ENCODE data around the gene SHCBP1.
"Not testable (repeated sequence)": the region's sequence is repeated elsewhere in the genome, so short reads cannot be mapped to it uniquely, and the experiment has no call there.

The SHCBP1 gene, protein sequence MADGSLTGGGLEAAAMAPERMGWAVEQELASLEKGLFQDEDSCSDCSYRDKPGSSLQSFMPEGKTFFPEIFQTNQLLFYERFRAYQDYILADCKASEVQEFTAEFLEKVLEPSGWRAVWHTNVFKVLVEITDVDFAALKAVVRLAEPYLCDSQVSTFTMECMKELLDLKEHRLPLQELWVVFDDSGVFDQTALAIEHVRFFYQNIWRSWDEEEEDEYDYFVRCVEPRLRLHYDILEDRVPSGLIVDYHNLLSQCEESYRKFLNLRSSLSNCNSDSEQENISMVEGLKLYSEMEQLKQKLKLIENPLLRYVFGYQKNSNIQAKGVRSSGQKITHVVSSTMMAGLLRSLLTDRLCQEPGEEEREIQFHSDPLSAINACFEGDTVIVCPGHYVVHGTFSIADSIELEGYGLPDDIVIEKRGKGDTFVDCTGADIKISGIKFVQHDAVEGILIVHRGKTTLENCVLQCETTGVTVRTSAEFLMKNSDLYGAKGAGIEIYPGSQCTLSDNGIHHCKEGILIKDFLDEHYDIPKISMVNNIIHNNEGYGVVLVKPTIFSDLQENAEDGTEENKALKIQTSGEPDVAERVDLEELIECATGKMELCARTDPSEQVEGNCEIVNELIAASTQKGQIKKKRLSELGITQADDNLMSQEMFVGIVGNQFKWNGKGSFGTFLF

DNA sequence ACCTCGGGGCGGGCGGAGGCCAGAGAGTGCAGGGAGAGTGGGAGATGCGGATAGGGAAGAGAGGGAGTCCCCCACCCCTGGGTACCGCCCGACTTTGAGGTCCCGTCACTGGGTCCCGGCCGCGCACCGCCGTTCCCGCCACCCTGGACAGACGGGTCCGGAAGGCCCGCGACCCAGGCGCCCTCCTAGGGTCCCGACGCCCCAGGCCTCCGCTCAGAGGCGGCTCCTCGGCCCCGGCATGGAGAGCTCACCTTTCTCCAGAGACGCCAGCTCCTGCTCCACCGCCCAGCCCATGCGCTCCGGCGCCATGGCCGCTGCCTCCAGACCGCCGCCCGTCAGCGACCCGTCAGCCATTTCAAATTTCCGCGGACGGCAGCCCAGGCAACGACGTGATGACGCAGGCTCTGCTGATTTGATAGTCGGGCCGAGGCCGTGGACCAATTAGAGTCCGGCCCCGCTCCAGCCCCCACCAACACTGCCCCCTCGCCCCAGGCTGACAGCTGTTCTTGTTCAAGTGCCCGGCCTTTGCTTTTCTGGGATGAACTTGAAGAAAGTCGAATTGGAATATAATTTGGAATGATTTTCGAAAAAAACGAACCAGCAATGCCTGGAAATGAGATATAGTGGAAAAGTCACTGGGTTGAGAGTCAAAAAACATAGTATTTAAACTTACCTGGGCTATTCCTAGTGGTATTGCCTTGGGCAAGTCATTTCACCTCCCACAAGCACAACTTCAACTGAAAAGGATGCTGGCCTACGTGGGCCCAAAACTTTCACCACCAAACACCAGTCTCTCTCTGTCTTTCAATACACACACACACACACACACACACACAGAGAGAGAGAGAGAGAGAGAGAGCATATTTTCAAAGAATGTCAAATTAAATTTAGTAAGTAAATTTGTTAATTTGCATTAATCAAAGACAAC is at the start of gene SHCBP1:
Gene SHCBP1, minus strand, starts transcription at position 374 of the 928 bp plus-strand sequence. Its CDS starts 20 bp downstream, at position 354.
- peak; percentile 41 for DNase-seq (ENCODE audit: low read depth)

DNA sequence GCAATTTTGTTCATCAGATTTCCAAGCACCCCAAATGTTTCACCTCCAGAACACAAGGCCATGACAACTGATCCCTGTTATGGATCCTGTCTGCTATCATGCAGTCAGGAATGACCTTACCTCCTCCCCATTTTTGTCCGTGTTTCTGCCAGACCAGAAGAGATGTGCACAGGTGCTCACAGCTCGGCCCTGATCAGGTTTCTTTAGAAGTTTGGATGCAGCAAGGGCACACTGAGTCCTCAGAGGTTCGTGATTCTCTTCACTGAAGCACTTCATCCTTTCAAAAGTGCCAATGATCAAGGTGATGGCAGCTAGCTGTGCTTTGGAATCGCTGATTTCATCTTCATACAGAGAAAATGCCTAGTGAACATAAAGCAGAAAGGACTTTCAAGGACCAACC is 40.9 kb upstream of the SHCBP1 start:
- no peak for DNase-seq (ENCODE audit: low read depth)

DNA sequence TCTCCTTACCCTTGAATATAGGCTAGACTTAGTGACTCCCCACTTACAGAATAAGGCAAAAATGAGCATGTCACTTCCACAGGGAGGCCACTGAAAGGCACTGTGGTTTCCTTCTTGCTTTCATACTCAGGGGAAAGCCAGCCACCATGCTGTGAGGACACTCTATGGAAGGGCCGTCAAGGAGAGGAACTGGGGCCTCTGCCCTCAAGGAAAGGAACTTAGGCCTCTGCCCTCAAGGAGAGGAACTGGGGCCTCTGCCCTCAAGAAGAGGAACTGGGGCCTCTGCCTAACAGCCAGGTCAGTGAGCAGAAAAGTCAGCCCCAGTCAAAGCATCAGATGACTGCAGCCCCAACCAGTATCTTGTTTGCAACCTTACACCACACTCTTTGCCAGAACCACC is 37.7 kb upstream of the SHCBP1 start:
- no peak for DNase-seq (ENCODE audit: low read depth)

DNA sequence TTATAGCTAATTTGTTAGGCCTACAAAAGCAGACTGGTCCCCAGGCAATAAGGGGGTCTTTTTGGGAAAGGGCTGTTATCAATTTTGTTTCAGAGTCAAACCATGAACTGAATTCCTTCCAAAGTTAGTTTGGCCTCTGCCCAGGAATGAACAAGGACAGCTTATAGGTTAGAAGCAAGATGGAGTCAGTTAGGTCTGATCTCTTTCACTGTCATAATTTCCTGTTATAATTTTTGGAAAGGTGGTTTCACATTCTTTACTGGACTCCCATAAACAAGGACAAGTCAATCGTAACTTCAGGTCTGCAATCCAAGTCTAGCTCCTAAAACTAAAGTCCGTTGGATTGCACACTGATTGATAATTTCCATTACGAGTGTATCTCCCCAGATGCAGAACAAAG is 30.1 kb upstream of the SHCBP1 start:
- DNase-seq (ENCODE audit: low read depth): no peak

DNA sequence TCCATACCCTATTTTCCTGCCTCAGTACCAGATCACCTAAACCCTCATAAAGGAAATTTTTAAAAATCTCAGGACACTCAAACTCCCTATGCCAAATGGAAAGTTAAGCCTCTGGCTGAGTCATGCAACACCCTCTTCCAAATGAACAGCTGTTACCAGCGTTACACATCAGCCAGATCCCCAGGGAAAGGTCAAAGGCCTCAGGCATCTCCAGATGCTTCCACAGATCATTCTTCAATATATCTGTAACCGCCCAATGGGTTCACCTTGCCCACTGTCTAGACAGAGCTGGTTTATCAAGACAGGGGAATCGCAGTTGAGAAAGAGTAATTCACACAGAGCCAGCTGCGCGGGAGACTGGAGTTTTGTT is 29.1 kb upstream of the SHCBP1 start:
- DNase-seq (ENCODE audit: low read depth): no peak

DNA sequence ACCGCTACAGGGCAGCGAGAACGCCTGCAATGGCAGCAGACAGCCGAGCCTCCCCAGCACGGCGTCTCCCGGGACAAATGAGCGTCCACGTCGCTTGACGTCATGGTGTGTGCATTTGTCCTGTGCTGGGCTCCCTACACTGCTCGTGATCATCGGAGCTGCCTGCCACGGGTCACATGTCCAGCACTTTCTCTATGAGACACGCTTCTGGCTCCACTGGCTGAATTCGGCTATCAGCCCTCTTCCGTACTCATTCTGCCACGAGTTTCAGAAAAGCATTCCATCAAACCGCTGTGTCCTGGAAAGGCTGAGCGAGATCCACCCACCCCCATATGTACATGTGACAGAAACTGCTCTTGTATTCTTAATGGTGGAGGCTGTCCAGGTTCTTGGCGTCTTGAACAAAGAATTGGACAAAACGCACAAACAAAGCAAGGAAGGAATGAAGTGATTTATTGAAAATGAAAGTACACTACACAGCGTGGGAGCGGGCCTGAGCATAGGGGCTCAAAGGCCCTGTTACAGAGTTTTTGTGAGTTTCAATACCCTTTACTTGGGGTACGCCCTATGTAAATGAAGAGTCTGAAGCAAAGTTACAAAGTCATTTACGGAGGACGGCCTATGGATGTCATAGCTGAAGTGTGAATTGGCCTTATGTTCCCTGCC is 28.5 kb upstream of the SHCBP1 start:
- DNase-seq (ENCODE audit: low read depth): no peak

DNA sequence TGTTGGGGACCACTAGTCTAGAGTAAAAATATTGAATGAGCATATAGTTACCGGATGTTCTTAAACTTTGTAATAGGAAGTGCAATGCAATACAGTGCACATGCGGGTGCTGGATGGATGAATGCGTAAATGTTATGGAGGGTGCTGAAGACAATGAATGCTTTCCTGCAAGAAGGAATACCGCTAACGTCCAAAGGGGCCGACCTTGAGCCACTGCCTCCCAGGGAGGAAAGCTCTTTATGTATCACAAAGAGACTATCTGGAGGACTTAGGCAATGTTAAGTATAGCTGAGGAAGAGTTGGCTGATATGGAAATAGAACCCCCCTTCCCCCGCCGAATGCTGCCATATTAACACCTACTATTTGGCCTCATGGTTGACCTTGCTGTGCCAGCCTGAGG is 27.5 kb upstream of the SHCBP1 start:
- DNase-seq (ENCODE audit: low read depth): no peak

DNA sequence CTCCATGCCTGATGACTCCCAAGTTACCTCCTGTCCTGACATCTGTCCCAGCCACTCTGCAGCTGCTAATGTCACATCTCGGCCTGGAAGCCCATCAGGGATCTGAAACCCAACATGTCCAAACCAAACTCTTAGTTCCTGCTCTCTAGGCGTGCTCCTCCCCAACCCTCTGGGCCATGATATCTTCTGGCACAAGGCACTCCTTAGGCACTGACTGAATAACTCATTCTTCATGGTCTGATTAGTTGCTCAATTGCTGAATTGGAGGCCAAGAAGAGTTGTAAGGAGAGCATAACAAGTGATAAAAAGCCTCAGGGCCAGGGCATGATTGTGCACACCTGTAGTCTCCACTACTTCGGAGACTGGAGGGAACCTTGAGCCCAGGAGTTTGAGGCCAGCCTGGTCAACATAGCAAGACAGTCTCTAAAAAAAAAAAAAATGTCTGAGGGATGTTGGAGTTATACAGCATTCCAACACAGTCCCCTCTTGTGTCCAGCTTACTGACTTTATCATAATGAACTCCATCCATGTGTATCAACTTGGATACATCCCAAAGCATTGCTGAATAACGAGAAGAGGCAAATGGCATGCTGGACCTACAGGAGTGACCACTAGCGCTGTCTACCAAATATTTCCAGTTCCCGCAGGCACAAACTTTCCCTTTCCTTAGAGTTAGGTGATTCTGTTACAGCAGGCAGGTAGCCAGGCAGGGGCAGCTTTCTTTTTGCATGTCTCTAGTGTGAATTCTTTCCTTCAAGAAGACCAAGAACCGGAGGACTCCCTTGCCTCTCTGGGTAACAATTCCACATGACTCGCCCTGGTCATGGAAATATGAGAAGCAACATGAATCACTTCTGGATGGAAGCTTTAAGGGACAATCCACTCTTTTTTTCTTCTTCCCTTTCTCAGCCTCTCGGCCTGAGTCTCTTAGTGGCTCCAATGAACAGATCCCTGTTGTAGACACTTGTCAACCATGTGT is 18.1 kb upstream of the SHCBP1 start:
- no peak for DNase-seq (ENCODE audit: low read depth)

DNA sequence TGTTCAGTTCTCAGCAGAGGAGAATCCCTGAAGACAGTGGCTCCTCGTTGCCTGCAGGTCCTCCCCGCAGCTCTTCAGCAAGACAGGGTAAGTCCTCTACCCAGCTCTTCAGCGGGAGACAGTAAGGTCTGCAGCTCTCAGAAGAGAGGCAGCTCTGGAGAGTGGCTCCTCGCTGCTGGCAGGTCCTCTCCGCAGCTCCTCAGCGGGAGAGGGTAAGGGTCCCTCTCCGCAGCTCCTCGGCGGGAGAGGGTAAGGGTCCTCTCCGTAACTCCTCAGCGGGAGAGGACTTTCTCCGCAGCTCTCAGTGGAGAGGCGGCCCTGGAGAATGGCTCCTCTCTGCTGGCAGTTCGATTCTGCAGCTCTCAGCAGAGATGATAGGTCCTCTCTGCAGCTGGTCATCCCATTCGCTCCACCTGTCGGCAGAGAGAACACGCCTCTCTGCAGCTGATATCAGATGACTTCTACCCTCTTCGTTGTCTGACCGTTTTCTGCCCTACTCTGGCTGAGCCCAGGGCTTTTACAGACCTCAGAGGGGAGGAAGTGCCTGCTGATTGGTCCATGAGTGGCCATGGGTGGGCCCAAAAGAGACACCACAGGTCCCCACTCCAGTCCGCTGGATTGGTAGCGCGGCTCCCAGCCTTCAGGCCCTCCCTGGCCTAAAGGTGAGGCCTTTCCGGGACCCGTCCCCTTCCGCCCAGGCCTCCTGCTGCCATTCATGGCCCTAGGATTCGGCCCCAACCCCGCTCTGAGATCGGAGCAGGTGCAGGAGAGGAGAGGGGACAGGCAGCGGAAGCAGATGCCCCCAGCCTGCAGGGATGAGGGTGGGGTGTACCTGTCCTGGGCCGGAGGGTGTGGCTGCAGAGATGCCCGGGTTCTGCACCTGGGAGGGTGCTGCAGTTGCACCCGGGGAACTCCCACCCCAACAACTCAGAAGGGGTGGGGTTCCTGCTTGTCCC is 11.9 kb upstream of the SHCBP1 start:
- no peak for DNase-seq (ENCODE audit: low read depth)

DNA sequence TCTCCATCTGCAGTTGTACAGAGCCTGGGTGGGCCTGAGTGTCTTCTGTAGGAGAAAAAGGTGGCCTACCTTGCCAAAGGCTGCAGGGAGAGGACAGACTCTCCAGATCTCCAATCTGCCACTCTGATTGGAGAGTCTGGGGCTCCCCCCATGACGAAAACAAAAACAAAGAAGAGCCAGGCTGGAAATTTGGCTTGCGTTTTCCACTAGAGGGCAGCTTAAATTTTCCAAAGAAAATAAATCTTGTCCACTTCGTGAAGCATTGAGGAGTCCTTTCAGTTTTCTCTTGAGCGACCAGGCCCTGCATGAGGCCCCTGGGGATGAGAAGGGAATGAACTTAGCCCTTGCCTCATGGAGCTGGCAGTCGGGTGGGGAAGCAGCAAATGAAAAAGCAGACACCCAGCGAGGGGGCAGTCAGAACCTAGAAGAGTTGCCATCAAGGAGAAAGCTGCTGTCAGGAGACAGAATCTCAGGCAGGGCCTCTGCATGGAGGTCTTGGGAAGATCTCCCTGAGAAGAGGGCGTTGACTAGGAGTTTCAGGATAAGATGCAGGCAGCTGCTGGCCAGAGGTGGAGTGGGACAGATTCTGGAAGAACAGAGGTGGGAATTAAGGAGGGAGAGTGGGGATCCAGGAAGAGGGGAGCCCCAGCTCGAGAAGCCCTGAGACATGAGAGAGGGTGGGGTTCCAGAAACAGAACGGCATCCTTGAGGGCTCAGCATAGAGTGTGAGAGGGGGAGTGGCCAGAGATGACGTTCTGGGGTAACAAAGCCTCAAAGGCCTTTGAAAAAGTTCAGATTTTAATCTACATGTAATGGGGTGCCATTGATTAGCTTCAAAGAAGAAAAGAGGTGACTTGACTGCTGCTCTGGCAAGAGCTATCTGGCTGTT is 8.4 kb upstream of the SHCBP1 start:
- no peak for DNase-seq (ENCODE audit: low read depth)

DNA sequence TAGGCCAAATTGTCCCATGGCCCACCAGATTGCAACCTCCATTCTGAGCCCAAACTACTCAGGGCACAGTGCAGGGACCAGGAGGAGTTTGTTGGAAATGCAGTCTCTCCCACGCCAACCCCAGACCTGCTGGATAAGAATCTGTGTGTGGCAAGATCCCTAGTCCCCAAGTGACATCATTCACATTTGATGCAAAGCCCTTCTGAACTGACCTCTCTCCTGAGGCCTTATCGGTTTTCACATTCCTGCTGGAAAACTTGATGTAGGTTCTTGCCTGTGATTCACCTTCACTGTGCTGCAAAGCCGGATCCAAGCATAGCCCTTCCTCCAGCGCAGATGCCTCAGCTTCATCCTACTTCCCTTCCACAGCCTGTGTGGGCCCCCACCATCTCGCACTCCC is 6.6 kb upstream of the SHCBP1 start:
- DNase-seq (ENCODE audit: low read depth): no peak

DNA sequence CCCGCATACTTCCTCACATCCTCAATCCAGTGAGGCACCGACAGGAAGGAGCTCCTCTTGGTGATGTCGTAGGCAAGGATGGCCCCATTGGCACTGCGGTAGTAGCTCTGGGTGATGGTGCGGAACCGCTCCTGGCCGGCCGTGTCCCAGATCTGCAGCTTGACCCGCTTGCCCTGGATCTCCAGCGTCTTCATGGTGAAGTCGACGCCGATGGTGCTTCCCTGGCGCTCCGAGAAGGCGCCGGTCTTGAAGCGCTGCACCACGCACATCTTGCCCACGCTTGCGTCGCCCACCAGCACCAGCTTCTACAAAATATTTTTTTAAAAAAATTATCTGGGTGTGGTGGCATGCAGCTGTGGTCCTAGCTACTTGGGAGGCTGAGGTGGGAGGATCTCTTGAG is 5.5 kb upstream of the SHCBP1 start:
- not testable (repeated sequence) for DNase-seq (ENCODE audit: low read depth)

DNA sequence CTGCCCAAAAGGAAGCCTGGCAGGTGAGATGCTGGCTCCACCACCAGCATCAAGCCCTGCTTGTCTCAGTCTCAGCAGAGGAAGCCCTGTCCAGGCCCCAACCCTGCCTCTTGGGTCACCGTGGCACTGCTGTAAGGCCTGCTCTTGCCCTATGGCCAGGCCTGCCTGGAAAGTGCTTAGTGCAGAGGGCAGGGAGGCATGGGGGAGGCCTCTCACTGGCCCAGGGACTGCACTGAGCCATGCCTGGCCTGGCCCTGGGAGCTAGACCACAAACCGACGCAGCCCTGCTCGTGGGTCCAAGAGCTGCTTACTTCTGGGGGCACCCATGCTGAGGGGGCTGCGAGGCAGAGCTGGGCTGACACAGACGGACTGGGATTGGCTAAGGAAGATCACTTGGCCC is 3.7 kb upstream of the SHCBP1 start:
- DNase-seq (ENCODE audit: low read depth): not testable (repeated sequence)

DNA sequence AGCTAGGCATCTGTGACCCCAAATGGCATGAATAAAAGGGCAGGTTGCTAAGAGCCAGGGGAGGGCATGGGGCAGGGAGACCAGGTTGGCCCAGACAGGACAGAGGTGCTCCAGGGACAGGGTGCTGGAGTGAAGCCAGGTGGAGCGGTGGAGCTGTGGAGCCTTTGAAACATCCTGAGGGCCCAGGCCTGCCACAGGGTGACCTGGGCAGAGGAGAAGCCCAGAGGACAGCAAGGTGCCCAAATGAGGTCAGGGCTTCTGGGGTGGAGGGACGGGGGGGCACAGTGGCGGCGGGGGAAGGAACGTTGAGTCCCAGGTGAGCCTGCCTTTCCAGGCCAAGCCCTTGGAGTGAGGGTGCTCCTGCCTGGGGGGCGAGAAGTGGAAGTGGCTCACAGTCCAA is 2.5 kb upstream of the SHCBP1 start:
- not testable (repeated sequence) for DNase-seq (ENCODE audit: low read depth)

DNA sequence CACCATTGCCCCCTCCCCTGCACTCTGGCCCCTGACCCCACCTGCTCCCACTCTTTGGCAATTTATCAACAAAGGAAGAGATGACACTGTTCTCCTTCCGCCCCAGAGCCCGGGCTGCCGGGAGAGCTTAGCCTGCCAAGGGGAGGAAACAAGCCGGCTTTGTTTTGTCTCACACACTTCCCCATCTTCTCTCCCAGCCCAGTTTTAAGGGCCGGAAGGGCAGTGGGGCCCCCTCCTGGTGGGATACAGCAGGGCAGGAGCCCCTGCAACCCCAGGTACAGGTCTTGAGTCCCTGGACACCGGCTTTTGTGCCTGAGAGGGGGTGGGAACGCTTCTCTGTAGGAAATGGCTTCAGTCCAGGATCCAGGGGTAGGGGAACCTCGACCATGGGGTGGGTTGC is 2.1 kb upstream of the SHCBP1 start:
- not testable (repeated sequence) for DNase-seq (ENCODE audit: low read depth)

DNA sequence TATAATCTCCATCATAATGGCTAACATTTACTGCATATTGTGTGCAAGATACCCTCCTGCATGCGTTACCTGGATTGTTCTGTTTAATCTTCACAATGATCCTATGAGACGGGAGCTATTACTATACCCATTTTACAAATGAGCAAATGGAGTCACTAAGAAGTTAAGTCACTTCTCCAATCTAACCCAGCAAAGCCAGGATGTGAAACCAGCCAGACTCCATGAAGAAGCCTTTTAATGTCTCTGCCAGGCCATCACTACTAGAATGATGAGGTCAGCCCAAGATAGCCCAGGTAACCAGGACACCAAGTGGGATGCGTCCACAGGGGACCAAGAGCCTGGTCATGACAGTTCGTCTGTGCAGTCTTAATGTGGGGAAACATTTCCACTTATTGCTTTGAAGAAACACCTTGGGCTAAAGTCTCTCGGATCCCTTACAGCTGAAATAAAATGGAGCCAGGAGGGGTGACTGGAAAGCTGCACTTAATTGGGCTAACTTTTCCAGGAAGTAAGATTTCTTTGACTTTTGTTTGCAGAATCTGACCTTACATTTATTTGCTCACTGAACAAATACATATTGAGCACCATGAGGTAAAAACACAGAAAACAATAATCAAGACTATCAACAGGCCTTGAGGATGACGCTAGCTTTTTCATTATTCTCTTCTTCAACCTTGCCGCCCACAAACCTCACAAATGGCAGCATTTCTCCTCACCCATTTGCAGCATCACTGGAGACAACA is 926 bp upstream of the SHCBP1 start:
- no peak for DNase-seq (ENCODE audit: low read depth)

DNA sequence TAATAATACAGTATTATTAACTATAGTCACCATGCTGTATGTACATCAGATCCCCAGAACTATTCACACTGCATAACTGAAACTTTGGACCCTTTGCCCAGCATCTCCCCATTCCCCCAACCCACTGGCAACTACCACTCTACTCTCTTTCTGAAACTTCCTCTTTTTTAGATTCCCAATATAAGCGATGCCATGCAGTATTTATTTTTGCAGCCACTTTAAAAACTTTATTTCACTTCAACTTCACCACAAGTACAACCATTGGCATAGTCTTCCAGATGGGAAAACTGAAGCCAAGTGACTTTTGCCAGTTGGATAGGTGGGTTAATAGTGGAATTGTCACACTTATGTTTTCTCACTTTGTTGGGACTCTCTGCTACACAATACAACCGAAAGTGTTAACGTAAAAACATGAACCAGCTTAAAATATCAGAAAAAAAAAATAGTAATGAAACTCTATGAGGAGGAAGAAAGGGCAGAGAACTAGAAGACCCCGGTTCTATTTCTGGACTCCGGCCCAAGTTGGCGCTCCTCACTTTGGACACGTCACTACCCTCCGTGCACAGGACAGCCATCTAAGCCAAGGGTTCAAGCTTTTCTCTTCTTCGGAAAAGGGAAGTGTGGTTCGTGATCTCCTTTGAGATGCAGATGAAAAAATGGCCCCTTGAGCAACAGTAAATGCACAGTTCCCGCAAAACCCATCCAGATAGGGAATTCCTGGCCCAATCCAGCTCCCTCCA is 743 bp downstream of the SHCBP1 start:
- no peak for DNase-seq (ENCODE audit: low read depth)

Data from activated T-helper 9 cell treated with anti-CD3 and anti-CD28 coated beads, Interleukin-2, amount 50 U/mL, for 16 hours (primary cell).